ENCODE measurements around the gene KIF26A.
A peak's percentile ranks its signal among the peaks of the same experiment; 100 is the strongest.

KIF26A gene

GRCh38 chr14:104125011-104125410 is 13.4 kb upstream of the KIF26A start:
- POLR2A ChIA-PET, result no interaction called here
- DNase-seq (ENCODE audit: extremely low spot score), result no peak
- TF ChIP-seq ARNT (IDR thresholded peaks at IDR 0.05) (no peak), PKNOX1 (IDR thresholded peaks at IDR 0.05) (no peak), SP1 (IDR thresholded peaks at IDR 0.05) (no peak), HDGF (IDR thresholded peaks at IDR 0.05; ENCODE audit: borderline replicate concordance) (no peak), TARDBP (IDR thresholded peaks at IDR 0.05) (no peak), FOXM1 (IDR thresholded peaks at IDR 0.05; ENCODE audit: borderline replicate concordance) (no peak), BHLHE40 (IDR thresholded peaks at IDR 0.05; ENCODE audit: borderline replicate concordance) (no peak), CTBP1 (IDR thresholded peaks at IDR 0.05; ENCODE audit: borderline replicate concordance) (no peak), FOXA1 (IDR thresholded peaks at IDR 0.05) (no peak), FOXK2 (IDR thresholded peaks at IDR 0.05) (no peak), ELF4 (IDR thresholded peaks at IDR 0.05) (no peak), L3MBTL2 (conservative IDR thresholded peaks at IDR 0.05) (no peak), LEF1 (IDR thresholded peaks at IDR 0.05; ENCODE audit: borderline replicate concordance) (no peak)
- CTCF ChIA-PET, result no interaction called here

- DNase-seq (ENCODE audit: extremely low spot score), result no peak
- TF ChIP-seq FOXK2 (IDR thresholded peaks at IDR 0.05) (no peak), BHLHE40 (IDR thresholded peaks at IDR 0.05; ENCODE audit: borderline replicate concordance) (no peak), ARNT (IDR thresholded peaks at IDR 0.05) (no peak), FOXM1 (IDR thresholded peaks at IDR 0.05; ENCODE audit: borderline replicate concordance) (no peak), SUZ12 (IDR thresholded peaks at IDR 0.05) (no peak), L3MBTL2 (conservative IDR thresholded peaks at IDR 0.05) (no peak), ELF4 (IDR thresholded peaks at IDR 0.05) (no peak)
- POLR2A ChIA-PET, result no interaction called here
- CTCF ChIA-PET, result no interaction called here
Observed at GRCh38 chr14:104126753-104127152, 11.6 kb upstream of the KIF26A start.

- DNase-seq (ENCODE audit: extremely low spot score), result no peak
- TF ChIP-seq HDGF (IDR thresholded peaks at IDR 0.05; ENCODE audit: borderline replicate concordance) (no peak), FOXM1 (IDR thresholded peaks at IDR 0.05; ENCODE audit: borderline replicate concordance) (no peak), L3MBTL2 (conservative IDR thresholded peaks at IDR 0.05) (no peak), FOXA1 (IDR thresholded peaks at IDR 0.05) (no peak), NFRKB (IDR thresholded peaks at IDR 0.05) (no peak), SP1 (IDR thresholded peaks at IDR 0.05) (no peak), BHLHE40 (IDR thresholded peaks at IDR 0.05; ENCODE audit: borderline replicate concordance) (no peak), CTBP1 (IDR thresholded peaks at IDR 0.05; ENCODE audit: borderline replicate concordance) (no peak), SUZ12 (IDR thresholded peaks at IDR 0.05) (no peak), ARNT (IDR thresholded peaks at IDR 0.05) (no peak), FOXK2 (IDR thresholded peaks at IDR 0.05) (no peak)
- CTCF ChIA-PET, result interaction anchor here (0.6 kb wide), 1 partner anchor 51 kb away, joined by 4 read pairs; no protein-coding TSS in a partner anchor
- POLR2A ChIA-PET, result no interaction called here
Observed at GRCh38 chr14:104128981-104129380, 9.4 kb upstream of the KIF26A start.

- ChIA-PET POLR2A (no interaction called here), CTCF (no interaction called here)
- TF ChIP-seq SP1 (IDR thresholded peaks at IDR 0.05) (no peak), ZNF384 (IDR thresholded peaks at IDR 0.05) (no peak), NFRKB (IDR thresholded peaks at IDR 0.05) (no peak), LEF1 (IDR thresholded peaks at IDR 0.05; ENCODE audit: borderline replicate concordance) (no peak), TARDBP (IDR thresholded peaks at IDR 0.05) (no peak), ELF4 (IDR thresholded peaks at IDR 0.05) (no peak), HDGF (IDR thresholded peaks at IDR 0.05; ENCODE audit: borderline replicate concordance) (no peak), FOXK2 (IDR thresholded peaks at IDR 0.05) (no peak), FOXA1 (IDR thresholded peaks at IDR 0.05) (no peak), FOXM1 (IDR thresholded peaks at IDR 0.05; ENCODE audit: borderline replicate concordance) (no peak), L3MBTL2 (conservative IDR thresholded peaks at IDR 0.05) (no peak), BHLHE40 (IDR thresholded peaks at IDR 0.05; ENCODE audit: borderline replicate concordance) (no peak), CTBP1 (IDR thresholded peaks at IDR 0.05; ENCODE audit: borderline replicate concordance) (no peak), SUZ12 (IDR thresholded peaks at IDR 0.05) (no peak), PKNOX1 (IDR thresholded peaks at IDR 0.05) (no peak), ARNT (IDR thresholded peaks at IDR 0.05) (no peak)
- DNase-seq (ENCODE audit: extremely low spot score), result no peak
Observed at GRCh38 chr14:104129556-104129955, 8.8 kb upstream of the KIF26A start.

GRCh38 chr14:104130974-104131651 is 7.3 kb upstream of the KIF26A start:
- ChIA-PET CTCF (interaction anchor here (0.6 to 0.7 kb wide), 2 partner anchors 412 to 724 kb away, joined by 3 read pairs; no protein-coding TSS in a partner anchor), POLR2A (no interaction called here)
- peak; percentile 60 for DNase-seq (ENCODE audit: extremely low spot score)
- no peak for TF ChIP-seq L3MBTL2 (conservative IDR thresholded peaks at IDR 0.05)
- TF ChIP-seq PKNOX1 (IDR thresholded peaks at IDR 0.05), result no peak
- TF ChIP-seq ZNF384 (IDR thresholded peaks at IDR 0.05), result no peak
- no peak for TF ChIP-seq HDGF (IDR thresholded peaks at IDR 0.05; ENCODE audit: borderline replicate concordance)

GRCh38 chr14:104131968-104132732 is 6.2 kb upstream of the KIF26A start:
- CTCF ChIA-PET, result interaction anchor here (0.6 kb wide), 1 partner anchor 413 kb away, joined by 3 read pairs; no protein-coding TSS in a partner anchor
- TF ChIP-seq L3MBTL2 (conservative IDR thresholded peaks at IDR 0.05) (no peak), SUZ12 (IDR thresholded peaks at IDR 0.05) (no peak)
- DNase-seq (ENCODE audit: extremely low spot score), result no peak
- POLR2A ChIA-PET, result no interaction called here

All from HEK293T (cell line).